GM23338 (cell line): ENCODE results near the gene C12orf42. TPM values are rescaled to one million over a fixed set of nuclear protein-coding genes. Genes with fewer than 3 reads are reported as not detected.

Source experiments
- ATAC-seq: fragments of 200-7000 bp; cut with Tn5 transposase; 3 replicates; pipeline ENCODE4 v1.9.1; 2020
- DNase-seq: peaks from one replicate; pipeline ENCODE4 v3.0.0-alpha.2; 2015; ENCODE audit warnings: low spot score
- H2AFZ ChIP-seq: fragments of 200-600 bp; sonication (generic); 2 replicates; pipeline ENCODE4 v1.8.0; 2016; ENCODE audit warnings: antibody characterized with exemption, mild to moderate bottlenecking, moderate library complexity
- H3F3A ChIP-seq: fragments of 200-600 bp; sonication (generic); replicated peaks from 2 replicates; pipeline ENCODE4 v1.8.0; 2017; ENCODE audit warnings: antibody characterized with exemption, mixed run types, low read depth
- H3K27ac ChIP-seq: fragments of 200-600 bp; sonication (generic); 2 replicates; pipeline ENCODE4 v1.6.1; 2016; ENCODE audit warnings: low read depth
- H3K27me3 ChIP-seq: fragments of 200-600 bp; sonication (generic); 2 replicates; pipeline ENCODE4 v1.8.0; 2016; ENCODE audit warnings: mild to moderate bottlenecking, mixed run types, moderate library complexity; ENCODE audit not compliant: insufficient read depth
- H3K36me3 ChIP-seq: fragments of 200-600 bp; sonication (generic); 2 replicates; pipeline ENCODE4 v1.8.0; 2016; ENCODE audit warnings: mild to moderate bottlenecking; ENCODE audit not compliant: insufficient read depth
- H3K4me1 ChIP-seq: fragments of 200-600 bp; sonication (generic); 2 replicates; pipeline ENCODE4 v1.8.0; 2016; ENCODE audit warnings: mild to moderate bottlenecking, moderate library complexity; ENCODE audit not compliant: insufficient read depth
- H3K4me2 ChIP-seq: fragments of 200-600 bp; sonication (generic); 2 replicates; pipeline ENCODE4 v1.7.1; 2017; ENCODE audit warnings: mixed run types
- H3K4me3 ChIP-seq: fragments of 200-600 bp; sonication (generic); 2 replicates; pipeline ENCODE4 v1.6.1; 2016; ENCODE audit warnings: mixed run types
- H3K79me2 ChIP-seq: fragments of 200-600 bp; sonication (generic); replicated peaks from 2 replicates; pipeline ENCODE4 v1.8.0; 2017; ENCODE audit warnings: mild to moderate bottlenecking; ENCODE audit not compliant: insufficient read depth
- H3K9me2 ChIP-seq: fragments of 200-600 bp; sonication (generic); 2 replicates; pipeline ENCODE4 v1.8.0; 2017; ENCODE audit not compliant: insufficient read depth
- H4K20me1 ChIP-seq: fragments of 200-600 bp; sonication (generic); replicated peaks from 2 replicates; pipeline ENCODE4 v1.8.0; 2017; ENCODE audit warnings: mild to moderate bottlenecking; ENCODE audit not compliant: insufficient read depth
- H3K27ac Mint-ChIP-seq: 2 replicates; pipeline ENCODE4 v1.8.0; 2020; ENCODE audit warnings: inconsistent platforms, mild to moderate bottlenecking, moderate library complexity, mixed read lengths
- H3K27me3 Mint-ChIP-seq: 3 replicates; pipeline ENCODE4 v1.8.0; 2022; ENCODE audit warnings: low read depth, mild to moderate bottlenecking, moderate library complexity, mixed read lengths, inconsistent platforms; ENCODE audit not compliant: insufficient read depth, poor library complexity
- H3K36me3 Mint-ChIP-seq: 3 replicates; pipeline ENCODE4 v1.8.0; 2021; ENCODE audit warnings: low read depth, mild to moderate bottlenecking, inconsistent platforms, moderate library complexity, mixed read lengths
- H3K4me1 Mint-ChIP-seq: 3 replicates; pipeline ENCODE4 v1.8.0; 2020; ENCODE audit warnings: mild to moderate bottlenecking, inconsistent platforms, mixed read lengths
- H3K4me3 Mint-ChIP-seq: 3 replicates; pipeline ENCODE4 v1.8.0; 2021; ENCODE audit warnings: moderate library complexity, mild to moderate bottlenecking, inconsistent platforms, mixed read lengths
- H3K9me3 Mint-ChIP-seq: 3 replicates; pipeline ENCODE4 v1.8.0; 2020; ENCODE audit warnings: moderate library complexity, mild to moderate bottlenecking, inconsistent platforms, mixed read lengths
- CREB1 ChIP-seq: fragments of 250-450 bp; sonication (Bioruptor Pico); IDR thresholded peaks from 2 replicates; pipeline ENCODE4 v1.5.0; 2020; ENCODE audit warnings: low read depth, mild to moderate bottlenecking, moderate library complexity
- CTCF ChIP-seq, 2 experiments: fragments of 200-600 bp in 1 of 2; sonication (generic) in 1 of 2; conservative IDR thresholded peaks; 2 replicates each; pipeline versions ENCODE4 v1.5.1 to v1.6.1; 2016 to 2017; ENCODE audit warnings: antibody characterized with exemption in 2 of 2, low read depth in 2 of 2, mild to moderate bottlenecking in 2 of 2, moderate library complexity in 1 of 2
- ETS1 ChIP-seq: IDR thresholded peaks from 2 replicates; pipeline ENCODE4 v1.6.1; 2016; ENCODE audit warnings: antibody characterized with exemption
- EZH2 ChIP-seq: fragments of 200-600 bp; sonication (generic); IDR thresholded peaks from one replicate; pipeline ENCODE4 v1.8.0; 2017; ENCODE audit warnings: antibody characterized with exemption, mild to moderate bottlenecking, low read depth; ENCODE audit not compliant: unreplicated experiment
- EZH2phosphoT487 ChIP-seq: fragments of 200-600 bp; sonication (generic); IDR thresholded peaks from one replicate; pipeline ENCODE4 v1.8.1; 2018; ENCODE audit warnings: antibody characterized with exemption; ENCODE audit not compliant: unreplicated experiment
- JUNB ChIP-seq: IDR thresholded peaks from one replicate; pipeline ENCODE4 v1.6.1; 2016; ENCODE audit warnings: antibody characterized with exemption; ENCODE audit not compliant: unreplicated experiment
- NANOG ChIP-seq: IDR thresholded peaks from 2 replicates; pipeline ENCODE4 v1.6.1; 2016; ENCODE audit warnings: antibody characterized with exemption, borderline replicate concordance
- POLR2AphosphoS5 ChIP-seq: IDR thresholded peaks from 2 replicates; pipeline ENCODE4 v1.6.1; 2016; ENCODE audit warnings: antibody characterized with exemption, low read depth
- REST ChIP-seq: IDR thresholded peaks from one replicate; pipeline ENCODE4 v1.6.1; 2018; ENCODE audit warnings: antibody characterized with exemption; ENCODE audit not compliant: unreplicated experiment
- STAT1 ChIP-seq: IDR thresholded peaks from one replicate; pipeline ENCODE4 v1.6.1; 2016; ENCODE audit warnings: antibody characterized with exemption; ENCODE audit not compliant: unreplicated experiment
- ZNF114 ChIP-seq: fragments of 250-450 bp; sonication (Bioruptor Pico); IDR thresholded peaks from 2 replicates; pipeline ENCODE4 v1.5.0; 2020; ENCODE audit warnings: mild to moderate bottlenecking, moderate library complexity
- ZNF331 ChIP-seq: fragments of 250-450 bp; sonication (Bioruptor Pico); IDR thresholded peaks from 2 replicates; pipeline ENCODE4 v1.5.0; 2020; ENCODE audit warnings: low read depth, mild to moderate bottlenecking, moderate library complexity
- ZNF462 ChIP-seq: fragments of 250-450 bp; sonication (Bioruptor Pico); IDR thresholded peaks from 2 replicates; pipeline ENCODE4 v1.5.0; 2020; ENCODE audit warnings: mild to moderate bottlenecking, moderate library complexity
- polyA plus RNA-seq: library from polyadenylated mRNA; unstranded; fragments of >200 nt; fragmentation: Nextera tagmentation; extraction: Ambion mirVana; gene quantifications from 2 replicates; pipeline ENCODE4 v1.2.1, GENCODE V29; 2016
- total RNA-seq: library from RNA; depleted of rRNA; stranded (reverse); fragments of >200 nt; shearing (Covaris generic); gene quantifications from 2 replicates; pipeline ENCODE4 v1.2.3, GENCODE V29; 2014

C12orf42 gene
- total and polyA plus RNA-seq, 2 experiments from 2014 or later: 0.45 TPM; not detected in 1

GRCh38 chr12:103494051-103494733 lies 1.6 kb downstream of the C12orf42 start:
- no peaks in the 10 kb centered on the region for H3K9me3 Mint-ChIP-seq
- Histone ChIP-seq H3K4me1 (peaks cover 24% of the 10 kb centered on the region), H2AFZ (no peak overlapping the region), H3K79me2 (no peaks in the 10 kb centered on the region), H3K36me3 (no peaks in the 10 kb centered on the region), H3K9me2 (no peaks in the 10 kb centered on the region), H3K4me2 (peak overlapping the region; percentile 94), H4K20me1 (no peaks in the 10 kb centered on the region), H3K4me3 (peak overlapping the region; percentile 77), H3K27me3 (peaks cover 20% of the 10 kb centered on the region; the same call in 1 of the 2 replicates), H3K27ac (no peak overlapping the region), H3F3A (no peaks in the 10 kb centered on the region)
- H3K4me1 Mint-ChIP-seq: peaks cover 23% of the 10 kb centered on the region
- no peak for TF ChIP-seq CREB1 (CRISPR knock-in tag)
- TF ChIP-seq CTCF (conservative IDR thresholded peaks at IDR 0.05; ENCODE audit: low read depth in 2 of 2): no peak
- no peak for TF ChIP-seq ETS1
- TF ChIP-seq ZNF462 (CRISPR knock-in tag): no peak
- no peak for TF ChIP-seq ZNF114 (CRISPR knock-in tag)
- TF ChIP-seq POLR2AphosphoS5: no peak
- no peak for TF ChIP-seq ZNF331 (CRISPR knock-in tag)
- no peak for TF ChIP-seq NANOG
- TF ChIP-seq EZH2: no peak
- no peak for TF ChIP-seq REST
- no peak for TF ChIP-seq JUNB
- no peak for TF ChIP-seq STAT1
- TF ChIP-seq EZH2phosphoT487: no peak
- no peak overlapping the region for H3K27ac Mint-ChIP-seq
- H3K4me3 Mint-ChIP-seq: peak overlapping the region; percentile 85
- DNase-seq (no peak), ATAC-seq (no peak)
- peaks cover 6% of the 10 kb centered on the region for H3K27me3 Mint-ChIP-seq
- no peaks in the 10 kb centered on the region for H3K36me3 Mint-ChIP-seq
